CD4-positive, CD25-positive, alpha-beta regulatory T cell (primary cell): ENCODE data around the gene SVOPL. TPM values are rescaled to one million over a fixed set of nuclear protein-coding genes. Genes with fewer than 3 reads are reported as not detected.
A peak's percentile ranks its signal among the peaks of the same experiment; 100 is the strongest.

Experiments used
- ATAC-seq, 2 donors: fragments of 150-1000 bp; cut with Tn5 transposase; one replicate each; pipeline ENCODE4 v1.10.0; 2021; ENCODE audit warnings: low read depth in 2 of 2, moderate number of reproducible peaks in 2 of 2, moderate library complexity in 1 of 2
- DNase-seq, 3 donors: peaks; one replicate each; pipeline versions ENCODE4 v3.0.0 to v3.0.0-alpha.2; 2012 to 2022; ENCODE audit warnings: mixed read lengths in 1 of 3
- H3K27ac ChIP-seq: one replicate; pipeline ENCODE4 v1.7.0; 2013; ENCODE audit warnings: mild to moderate bottlenecking, low read length; ENCODE audit not compliant: insufficient read depth, poor library complexity, severe bottlenecking
- H3K27me3 ChIP-seq: one replicate; pipeline ENCODE4 v1.7.0; 2013; ENCODE audit warnings: low read length; ENCODE audit not compliant: control insufficient read depth, insufficient read depth
- H3K36me3 ChIP-seq: one replicate; pipeline ENCODE4 v1.7.0; 2013; ENCODE audit warnings: mild to moderate bottlenecking, low read length, moderate library complexity; ENCODE audit not compliant: control insufficient read depth, insufficient read depth
- H3K4me1 ChIP-seq: 2 replicates; pipeline ENCODE4 v1.7.0; 2013; ENCODE audit warnings: mild to moderate bottlenecking, low read length; ENCODE audit not compliant: insufficient read depth, control insufficient read depth, poor library complexity, severe bottlenecking
- H3K4me3 ChIP-seq: one replicate; pipeline ENCODE4 v1.7.0; 2013; ENCODE audit warnings: low read depth, mild to moderate bottlenecking, low read length, moderate library complexity
- H3K9me3 ChIP-seq, 2 experiments: 1 replicate in 1 of 2; 2 replicates in 1 of 2; pipeline ENCODE4 v1.7.0; 2013; ENCODE audit warnings: low read length in 2 of 2, mild to moderate bottlenecking in 1 of 2, moderate library complexity in 1 of 2; ENCODE audit not compliant: control insufficient read depth in 2 of 2
- H3K27ac Mint-ChIP-seq, 3 donors: one replicate each; pipeline ENCODE4 v1.8.0; 2020 to 2022; ENCODE audit warnings: mild to moderate bottlenecking in 3 of 3, mixed read lengths in 3 of 3, moderate library complexity in 2 of 3
- H3K27me3 Mint-ChIP-seq: one replicate; pipeline ENCODE4 v1.8.0; 2022; ENCODE audit warnings: mild to moderate bottlenecking, mixed read lengths
- H3K36me3 Mint-ChIP-seq: one replicate; pipeline ENCODE4 v1.8.0; 2020; ENCODE audit warnings: mixed read lengths
- H3K4me1 Mint-ChIP-seq, 4 donors: one replicate each; pipeline ENCODE4 v1.8.0; 2020 to 2022; ENCODE audit warnings: mixed read lengths in 4 of 4, mild to moderate bottlenecking in 1 of 4
- H3K4me3 Mint-ChIP-seq, 4 donors: one replicate each; pipeline ENCODE4 v1.8.0; 2020 to 2022; ENCODE audit warnings: mild to moderate bottlenecking in 4 of 4, mixed read lengths in 4 of 4, moderate library complexity in 3 of 4
- H3K9me3 Mint-ChIP-seq, 7 donors: one replicate each; pipeline ENCODE4 v1.8.0; 2020 to 2022; ENCODE audit warnings: mixed read lengths in 7 of 7, mild to moderate bottlenecking in 3 of 7, moderate library complexity in 2 of 7
- polyA plus RNA-seq, 4 donors: library from polyadenylated mRNA; unstranded; fragments of 300-500 nt; fragmentation: Illumina TruSeq; gene quantifications; one replicate each; pipeline ENCODE4 v1.2.3, GENCODE V29; 2021
- total RNA-seq: library from RNA; stranded (reverse); gene quantifications from one replicate; pipeline ENCODE4 v1.2.3, GENCODE V29; 2022

The SVOPL gene
- total and polyA plus RNA-seq, 5 donors from 2014 or later: 0.35 to 0.44 TPM; not detected in 3

DNA sequence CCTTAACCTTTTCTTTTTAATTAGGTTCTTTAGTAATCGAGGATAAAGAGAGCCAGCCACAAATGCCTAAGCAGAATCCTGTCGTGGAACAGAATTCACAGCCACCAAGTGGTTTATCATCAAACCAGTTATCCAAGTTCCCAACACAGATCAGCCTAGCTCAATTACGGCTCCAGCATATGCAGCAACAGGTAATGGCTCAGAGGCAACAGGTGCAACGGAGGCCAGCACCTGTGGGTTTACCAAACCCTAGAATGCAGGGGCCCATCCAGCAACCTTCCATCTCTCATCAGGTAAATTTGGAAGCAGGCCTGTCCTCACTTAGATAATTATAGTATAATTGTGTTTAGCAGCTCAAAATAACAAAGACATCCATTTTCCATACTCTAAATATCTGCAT lies 146.5 kb downstream of the SVOPL start:
- H3K27ac Mint-ChIP-seq: no peak overlapping the region
- H3K9me3 Mint-ChIP-seq: peaks cover 2 to 44% (median 18%) of the 10 kb centered on the region in 7 donors
- H3K27ac ChIP-seq: no peak overlapping the region
- H3K27me3 ChIP-seq: no peaks in the 10 kb centered on the region
- DNase-seq: no peak
- peaks cover 54% of the 10 kb centered on the region in 2 experiments for H3K9me3 ChIP-seq
- H3K36me3 ChIP-seq: peaks cover 94% of the 10 kb centered on the region
- H3K36me3 Mint-ChIP-seq: peaks cover 92% of the 10 kb centered on the region
- peaks cover 4% of the 10 kb centered on the region for H3K27me3 Mint-ChIP-seq
- H3K4me1 Mint-ChIP-seq: no peaks in the 10 kb centered on the region
- no peak for ATAC-seq
- H3K4me3 ChIP-seq: no peak overlapping the region
- H3K4me1 ChIP-seq: no peaks in the 10 kb centered on the region
- H3K4me3 Mint-ChIP-seq: no peak overlapping the region

DNA sequence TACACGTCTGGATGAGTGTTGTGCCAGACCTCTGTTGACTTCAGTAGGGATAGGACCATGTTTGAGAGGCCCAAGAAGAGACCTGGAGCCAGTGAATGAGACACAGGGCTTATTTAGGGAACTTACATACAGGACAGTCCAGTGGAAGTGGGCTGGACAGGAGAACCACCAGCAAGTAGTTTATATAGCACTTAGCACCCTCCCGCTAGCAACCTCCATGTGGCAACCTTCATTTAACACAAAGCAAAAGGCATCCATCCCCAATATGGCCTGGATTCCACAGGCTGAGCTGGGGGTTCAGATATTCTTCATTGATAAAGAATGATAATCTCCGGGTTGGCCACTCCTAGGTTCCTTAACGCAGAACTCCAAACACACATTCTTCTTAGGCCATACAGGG lies 147.4 kb downstream of the SVOPL start:
- peaks cover 2 to 40% (median 17%) of the 10 kb centered on the region in 7 donors for H3K9me3 Mint-ChIP-seq
- Histone ChIP-seq H3K4me3 (no peak overlapping the region), H3K9me3 (peaks cover 46 to 53% of the 10 kb centered on the region in 2 experiments), H3K27me3 (no peaks in the 10 kb centered on the region), H3K36me3 (peaks cover 87% of the 10 kb centered on the region), H3K4me1 (no peaks in the 10 kb centered on the region), H3K27ac (no peak overlapping the region)
- H3K27me3 Mint-ChIP-seq: peaks cover 4% of the 10 kb centered on the region
- H3K4me1 Mint-ChIP-seq: no peaks in the 10 kb centered on the region
- no peak for ATAC-seq
- H3K4me3 Mint-ChIP-seq: no peak overlapping the region
- no peak for DNase-seq
- H3K36me3 Mint-ChIP-seq: peaks cover 87% of the 10 kb centered on the region
- no peak overlapping the region for H3K27ac Mint-ChIP-seq

DNA sequence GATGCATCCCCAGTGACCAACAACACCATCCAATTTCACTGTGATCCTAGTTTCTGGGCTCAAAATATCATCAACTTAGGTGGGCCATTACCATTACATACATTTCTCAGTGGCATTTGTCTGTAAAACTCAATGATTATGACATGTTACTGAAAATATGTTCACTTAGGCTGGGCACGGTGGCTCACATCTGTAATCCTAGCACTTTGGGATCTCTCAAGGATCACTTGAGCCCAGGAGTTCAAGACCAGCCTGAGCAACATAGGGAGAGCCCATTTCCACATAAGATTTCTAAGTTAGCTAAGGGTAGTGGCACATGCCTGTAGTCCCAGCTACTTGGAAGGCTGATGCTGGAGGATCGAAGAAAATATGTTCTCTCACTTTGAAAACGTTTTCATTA lies 150.1 kb downstream of the SVOPL start:
- Mint-ChIP-seq H3K9me3 (peaks cover 0 to 18% (median 12%) of the 10 kb centered on the region in 7 donors), H3K36me3 (peaks cover 77% of the 10 kb centered on the region), H3K27ac (no peak overlapping the region), H3K27me3 (no peaks in the 10 kb centered on the region), H3K4me3 (no peak overlapping the region), H3K4me1 (peaks cover 0 to 2% (median 0%) of the 10 kb centered on the region in 4 donors)
- ATAC-seq: no peak
- Histone ChIP-seq H3K9me3 (peaks cover 19 to 26% of the 10 kb centered on the region in 2 experiments), H3K4me3 (no peak overlapping the region), H3K4me1 (no peaks in the 10 kb centered on the region), H3K27me3 (no peaks in the 10 kb centered on the region), H3K36me3 (peaks cover 67% of the 10 kb centered on the region), H3K27ac (no peak overlapping the region)
- no peak for DNase-seq

DNA sequence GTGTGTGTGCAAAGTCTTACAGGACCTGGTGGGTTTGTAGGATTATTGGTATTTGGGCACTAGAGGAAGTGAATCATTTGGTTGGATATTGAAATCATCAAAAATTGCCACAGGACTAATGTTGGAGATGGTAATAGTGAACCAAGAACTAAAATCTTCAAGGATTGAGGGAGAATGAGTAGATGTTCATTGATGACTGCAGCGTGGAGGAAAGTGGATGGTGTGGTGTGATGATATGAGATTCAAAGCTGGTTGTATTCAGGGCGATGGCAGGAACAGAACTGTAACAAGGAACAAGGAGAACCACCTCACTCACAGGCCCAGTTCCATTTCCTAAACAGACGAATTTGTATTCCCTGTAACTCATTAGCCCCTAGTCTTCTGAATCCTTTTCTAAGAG lies 150.8 kb downstream of the SVOPL start:
- H3K27me3 ChIP-seq: no peaks in the 10 kb centered on the region
- H3K4me1 Mint-ChIP-seq: peaks cover 0 to 5% (median under 1%) of the 10 kb centered on the region in 4 donors
- H3K4me1 ChIP-seq: no peaks in the 10 kb centered on the region
- H3K9me3 ChIP-seq: peaks cover 13 to 20% of the 10 kb centered on the region in 2 experiments
- H3K27ac Mint-ChIP-seq: no peak overlapping the region
- peaks cover 79% of the 10 kb centered on the region for H3K36me3 Mint-ChIP-seq
- H3K36me3 ChIP-seq: peaks cover 65% of the 10 kb centered on the region
- ATAC-seq (no peak), DNase-seq (no peak)
- peaks cover 0 to 24% (median 9%) of the 10 kb centered on the region in 7 donors for H3K9me3 Mint-ChIP-seq
- no peak overlapping the region for H3K4me3 Mint-ChIP-seq
- no peak overlapping the region for H3K4me3 ChIP-seq
- H3K27ac ChIP-seq: no peak overlapping the region
- no peaks in the 10 kb centered on the region for H3K27me3 Mint-ChIP-seq

DNA sequence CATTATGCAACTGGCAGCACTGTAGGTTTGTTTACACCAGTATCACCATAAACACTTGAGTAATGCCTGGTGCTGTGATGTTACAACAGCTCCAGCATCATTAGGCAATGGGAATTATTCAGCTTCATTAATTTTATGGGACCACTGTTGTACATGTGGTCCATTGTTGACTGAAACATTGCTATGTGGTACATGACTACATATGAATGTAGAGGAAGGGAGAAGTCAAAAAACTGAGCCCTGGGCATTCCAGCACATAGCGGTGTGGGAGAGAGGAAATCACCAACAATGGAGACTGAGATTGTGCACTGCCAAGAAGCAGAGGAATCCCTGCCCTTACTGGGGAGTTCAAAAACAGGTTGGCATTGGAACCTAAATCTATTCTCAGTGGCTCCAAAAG lies 152.1 kb downstream of the SVOPL start:
- Histone ChIP-seq H3K4me3 (no peak overlapping the region), H3K9me3 (peaks cover 5 to 12% of the 10 kb centered on the region in 2 experiments), H3K4me1 (no peaks in the 10 kb centered on the region), H3K36me3 (peaks cover 52% of the 10 kb centered on the region), H3K27ac (no peak overlapping the region), H3K27me3 (no peaks in the 10 kb centered on the region)
- H3K4me1 Mint-ChIP-seq: peaks cover 0 to 5% (median 2%) of the 10 kb centered on the region in 4 donors
- peaks cover 1 to 28% (median 9%) of the 10 kb centered on the region in 7 donors for H3K9me3 Mint-ChIP-seq
- H3K27me3 Mint-ChIP-seq: no peaks in the 10 kb centered on the region
- DNase-seq (no peak), ATAC-seq (no peak)
- no peak overlapping the region for H3K4me3 Mint-ChIP-seq
- peaks cover 80% of the 10 kb centered on the region for H3K36me3 Mint-ChIP-seq
- H3K27ac Mint-ChIP-seq: no peak overlapping the region

DNA sequence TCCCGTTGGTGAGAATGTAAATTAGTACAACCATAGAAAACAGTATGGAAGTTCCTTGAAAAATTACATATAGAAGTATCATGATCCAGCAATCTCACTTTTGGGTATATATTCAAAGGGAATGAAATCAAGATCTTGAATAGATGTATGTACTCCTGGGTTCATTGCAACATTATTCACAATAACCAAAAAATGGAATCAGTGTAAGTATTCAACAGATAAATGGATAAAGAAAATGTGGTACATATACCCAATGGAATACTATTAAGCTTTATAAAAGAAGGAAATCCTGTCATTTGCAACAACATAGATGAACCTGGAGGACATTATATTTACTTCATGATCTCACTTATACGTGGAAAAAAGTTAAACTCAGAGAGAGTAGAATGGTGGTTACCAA lies 154.3 kb downstream of the SVOPL start:
- Mint-ChIP-seq H3K9me3 (peaks cover 1 to 28% (median 6%) of the 10 kb centered on the region in 7 donors), H3K4me1 (peaks cover 0 to 10% (median 6%) of the 10 kb centered on the region in 4 donors), H3K36me3 (peaks cover 67% of the 10 kb centered on the region), H3K27ac (no peak overlapping the region), H3K4me3 (no peak overlapping the region), H3K27me3 (no peaks in the 10 kb centered on the region)
- peaks cover 33% of the 10 kb centered on the region for H3K36me3 ChIP-seq
- ATAC-seq (no peak), DNase-seq (no peak)
- no peak overlapping the region for H3K4me3 ChIP-seq
- no peak overlapping the region for H3K27ac ChIP-seq
- no peaks in the 10 kb centered on the region for H3K9me3 ChIP-seq
- no peaks in the 10 kb centered on the region for H3K27me3 ChIP-seq
- no peaks in the 10 kb centered on the region for H3K4me1 ChIP-seq

DNA sequence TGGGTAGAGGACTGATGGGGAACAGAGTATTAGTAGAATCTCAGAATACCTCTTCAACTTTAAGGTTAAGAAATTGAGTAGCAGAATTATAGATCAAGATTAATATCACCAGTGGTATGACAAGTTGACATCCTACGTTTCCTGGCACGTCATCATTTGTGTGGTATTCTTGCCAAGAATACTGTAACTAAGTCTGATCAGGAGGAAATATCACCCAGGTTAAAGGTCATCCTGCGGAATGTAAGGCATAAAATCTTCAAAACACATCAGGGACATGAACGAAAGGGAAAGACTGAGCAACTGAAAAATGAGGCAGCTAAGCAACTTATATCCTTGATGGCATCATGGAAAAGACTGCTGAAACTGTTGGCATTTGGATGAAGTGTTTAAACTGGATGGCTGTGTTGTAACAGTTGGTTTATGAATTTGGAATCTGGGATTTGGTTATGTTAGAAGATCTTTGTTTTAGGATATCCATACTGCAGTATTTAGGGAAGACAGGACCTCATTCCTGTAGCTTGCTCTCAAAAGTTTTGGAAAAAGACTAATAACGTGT lies 155.0 kb downstream of the SVOPL start:
- Histone ChIP-seq H3K36me3 (peaks cover 30% of the 10 kb centered on the region), H3K4me1 (no peaks in the 10 kb centered on the region), H3K9me3 (no peaks in the 10 kb centered on the region), H3K27me3 (no peaks in the 10 kb centered on the region), H3K27ac (no peak overlapping the region), H3K4me3 (no peak overlapping the region)
- Mint-ChIP-seq H3K36me3 (peaks cover 68% of the 10 kb centered on the region), H3K9me3 (peaks cover 1 to 28% (median 6%) of the 10 kb centered on the region in 7 donors), H3K27ac (no peak overlapping the region), H3K27me3 (no peaks in the 10 kb centered on the region), H3K4me3 (no peak overlapping the region), H3K4me1 (peaks cover 0 to 10% (median 8%) of the 10 kb centered on the region in 4 donors)
- ATAC-seq (no peak), DNase-seq (no peak)

DNA sequence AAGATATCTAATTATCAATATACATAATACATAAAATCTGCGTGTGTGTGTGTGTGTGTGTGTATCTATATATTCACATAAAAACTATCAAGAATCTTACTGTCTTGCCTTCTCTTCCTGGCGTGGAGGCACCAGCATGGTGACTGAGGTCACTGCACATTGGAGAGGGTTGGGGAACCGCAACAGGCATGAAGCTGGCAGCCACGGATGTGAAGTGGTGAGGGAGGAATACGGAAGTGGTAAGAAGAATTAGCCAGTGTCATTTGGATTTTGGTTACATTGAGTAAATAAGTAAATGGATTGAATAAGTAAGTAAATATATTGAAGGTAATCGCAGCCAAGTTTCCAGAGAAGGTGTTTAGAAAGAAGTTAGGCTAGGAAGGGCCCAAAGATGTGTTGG lies 156.0 kb downstream of the SVOPL start:
- ATAC-seq (no peak), DNase-seq (no peak)
- H3K9me3 ChIP-seq: no peaks in the 10 kb centered on the region
- peaks cover 0 to 25% (median 7%) of the 10 kb centered on the region in 7 donors for H3K9me3 Mint-ChIP-seq
- H3K27me3 ChIP-seq: no peaks in the 10 kb centered on the region
- peak overlapping the region in 1 of 4 donors; percentile 18 for H3K4me3 Mint-ChIP-seq
- no peaks in the 10 kb centered on the region for H3K27me3 Mint-ChIP-seq
- H3K4me1 ChIP-seq: no peaks in the 10 kb centered on the region
- peaks cover 29% of the 10 kb centered on the region for H3K36me3 ChIP-seq
- no peak overlapping the region for H3K4me3 ChIP-seq
- peak overlapping the region in 1 of 3 donors; percentile 61 for H3K27ac Mint-ChIP-seq
- peaks cover 0 to 13% (median 8%) of the 10 kb centered on the region in 4 donors for H3K4me1 Mint-ChIP-seq
- peaks cover 68% of the 10 kb centered on the region for H3K36me3 Mint-ChIP-seq
- H3K27ac ChIP-seq: no peak overlapping the region
